ENCODE data around the gene ALX4. TPM values are rescaled to one million over a fixed set of nuclear protein-coding genes. Genes with fewer than 3 reads are reported as not detected.

The ALX4 gene
- total RNA-seq, 6 experiments from 2014 or later = not detected

DNA sequence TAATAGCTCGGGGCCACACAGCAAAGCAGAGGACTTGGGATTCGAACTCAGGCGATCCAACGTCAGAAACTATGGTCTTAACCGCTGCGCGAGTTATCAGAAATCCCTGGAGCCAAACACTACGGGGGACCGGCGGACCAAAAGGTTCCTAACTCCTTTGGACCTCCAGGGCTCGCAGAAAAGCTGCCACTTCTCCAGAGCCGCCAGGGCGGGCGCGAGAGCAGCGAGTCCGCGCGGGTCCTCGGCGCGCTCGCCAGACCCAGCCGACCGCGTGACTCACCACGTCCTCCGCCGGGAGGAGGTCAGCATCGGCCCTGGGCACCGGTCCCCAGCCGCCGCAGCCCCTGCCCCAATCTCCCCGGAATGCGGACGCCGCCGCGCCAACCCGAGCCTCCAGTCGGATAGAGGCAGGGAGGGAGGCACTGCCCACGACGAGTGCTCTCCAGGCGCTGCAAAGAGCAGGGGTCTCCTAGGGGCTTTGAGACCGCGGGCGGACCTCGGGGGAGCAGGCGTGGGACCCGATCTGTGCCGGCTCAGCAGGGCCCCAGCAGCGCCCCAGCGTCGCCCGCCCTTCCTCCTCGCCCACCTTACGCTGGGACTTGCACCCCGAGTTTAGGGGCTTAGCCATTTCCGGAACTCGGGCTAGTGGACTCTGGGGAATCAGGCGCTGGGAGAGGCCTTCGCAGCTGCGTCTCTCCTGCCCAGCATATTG, 6.2 kb upstream of the ALX4 start:
- no peak overlapping the region for H3K4me3 ChIP-seq
- DNase-seq (no peak), ATAC-seq (peak in 1 of 4 donors; percentile 49)
- intact Hi-C loops (cut with DNase I) = no loop called here
- TF ChIP-seq POLR2A (IDR thresholded peaks at IDR 0.05) = no peak
- TF ChIP-seq, protein P1, sequence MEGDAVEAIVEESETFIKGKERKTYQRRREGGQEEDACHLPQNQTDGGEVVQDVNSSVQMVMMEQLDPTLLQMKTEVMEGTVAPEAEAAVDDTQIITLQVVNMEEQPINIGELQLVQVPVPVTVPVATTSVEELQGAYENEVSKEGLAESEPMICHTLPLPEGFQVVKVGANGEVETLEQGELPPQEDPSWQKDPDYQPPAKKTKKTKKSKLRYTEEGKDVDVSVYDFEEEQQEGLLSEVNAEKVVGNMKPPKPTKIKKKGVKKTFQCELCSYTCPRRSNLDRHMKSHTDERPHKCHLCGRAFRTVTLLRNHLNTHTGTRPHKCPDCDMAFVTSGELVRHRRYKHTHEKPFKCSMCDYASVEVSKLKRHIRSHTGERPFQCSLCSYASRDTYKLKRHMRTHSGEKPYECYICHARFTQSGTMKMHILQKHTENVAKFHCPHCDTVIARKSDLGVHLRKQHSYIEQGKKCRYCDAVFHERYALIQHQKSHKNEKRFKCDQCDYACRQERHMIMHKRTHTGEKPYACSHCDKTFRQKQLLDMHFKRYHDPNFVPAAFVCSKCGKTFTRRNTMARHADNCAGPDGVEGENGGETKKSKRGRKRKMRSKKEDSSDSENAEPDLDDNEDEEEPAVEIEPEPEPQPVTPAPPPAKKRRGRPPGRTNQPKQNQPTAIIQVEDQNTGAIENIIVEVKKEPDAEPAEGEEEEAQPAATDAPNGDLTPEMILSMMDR (IDR thresholded peaks at IDR 0.05) = no peak
- H3K4me1 ChIP-seq = peaks cover 0 to 14% (median 0%) of the 10 kb centered on the region in 4 donors
- no peak overlapping the region for H3K27ac ChIP-seq
- no peaks in the 10 kb centered on the region for H3K36me3 ChIP-seq
- no peaks in the 10 kb centered on the region for H3K9me3 ChIP-seq
- peaks cover 0 to 43% of the 10 kb centered on the region in 2 donors for H3K27me3 ChIP-seq
- 4% methylated on average over 9 of the region's 63 CpGs for WGBS (ENCODE audit: insufficient coverage, low coverage, low lambda C conversion rate, missing lambda C conversion rate)

DNA sequence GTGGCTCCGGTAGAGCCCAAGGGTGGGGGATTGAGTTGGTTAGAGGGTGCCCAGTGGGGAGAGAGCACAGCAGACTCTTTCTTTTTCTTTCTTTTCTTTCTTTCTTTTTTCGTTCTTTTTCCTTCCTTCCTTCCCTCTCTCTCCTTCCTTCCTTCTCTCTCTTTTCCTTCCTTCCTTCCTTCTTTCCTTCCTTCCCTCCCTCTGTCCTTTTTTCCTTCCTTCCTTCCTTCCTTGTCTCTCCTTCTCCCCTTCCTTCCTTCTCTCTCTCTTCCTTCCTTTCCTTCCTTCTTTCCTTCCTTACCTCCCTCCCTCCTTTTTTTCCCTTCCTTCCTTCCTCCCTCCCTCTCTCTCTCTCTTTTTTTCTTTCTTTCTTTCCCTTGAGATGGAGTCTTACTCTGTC, 4.8 kb upstream of the ALX4 start:
- Histone ChIP-seq H3K4me3 (no peak overlapping the region), H3K4me1 (peaks cover 0 to 21% (median 0%) of the 10 kb centered on the region in 4 donors), H3K9me3 (no peaks in the 10 kb centered on the region), H3K36me3 (no peaks in the 10 kb centered on the region), H3K27me3 (peaks cover 0 to 55% of the 10 kb centered on the region in 2 donors), H3K27ac (no peak overlapping the region)
- WGBS (ENCODE audit: insufficient coverage, low coverage, low lambda C conversion rate, missing lambda C conversion rate) = 12% methylated on average over 2 of the region's 2 CpGs
- intact Hi-C loops (cut with DNase I) = no loop called here
- no peak for TF ChIP-seq POLR2A (IDR thresholded peaks at IDR 0.05)
- TF ChIP-seq, protein P1 (IDR thresholded peaks at IDR 0.05) = no peak
- ATAC-seq (no peak), DNase-seq (no peak)

DNA sequence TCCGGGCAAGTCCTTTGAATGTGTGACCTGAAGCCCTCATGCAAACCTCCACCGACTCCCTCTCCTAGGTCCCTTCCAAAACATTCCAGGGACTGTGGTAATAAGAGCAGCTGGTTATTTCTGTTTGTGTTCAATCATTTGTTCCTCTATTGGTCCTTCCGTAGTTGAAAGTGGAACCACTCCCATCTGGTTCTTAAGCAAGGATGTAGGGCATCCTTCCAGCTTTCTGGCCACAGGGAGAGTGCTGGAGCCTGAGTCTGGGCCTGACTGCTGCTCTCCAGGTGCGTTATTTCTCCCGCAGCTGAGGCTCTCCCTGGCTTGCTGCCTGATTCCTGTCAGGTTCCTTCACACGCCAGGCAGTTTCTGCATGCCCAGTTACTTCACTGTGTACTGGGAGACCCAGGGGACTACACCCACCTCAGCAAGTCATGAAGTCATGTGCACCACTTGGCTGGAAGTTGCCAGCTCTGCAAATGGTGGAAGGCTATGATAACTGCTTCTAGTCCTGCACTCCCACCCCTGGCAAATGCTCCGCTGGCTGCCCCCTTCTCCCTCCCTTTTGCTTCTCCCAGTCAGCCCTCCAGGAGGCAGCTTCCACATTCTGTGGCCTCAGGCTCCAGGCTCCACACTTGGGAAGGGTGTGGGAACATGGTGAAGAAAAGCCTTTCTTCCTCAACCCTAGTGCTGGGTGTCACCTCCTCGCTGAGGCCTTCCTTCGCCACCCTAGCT, 4.0 kb upstream of the ALX4 start:
- H3K27ac ChIP-seq = no peak overlapping the region
- no peaks in the 10 kb centered on the region for H3K9me3 ChIP-seq
- 7% methylated on average over 9 of the region's 9 CpGs for WGBS (ENCODE audit: insufficient coverage, low coverage, low lambda C conversion rate, missing lambda C conversion rate)
- H3K36me3 ChIP-seq = no peaks in the 10 kb centered on the region
- peaks cover 0 to 60% of the 10 kb centered on the region in 2 donors for H3K27me3 ChIP-seq
- DNase-seq (no peak), ATAC-seq (no peak)
- intact Hi-C loops (cut with DNase I) = no loop called here
- no peak for TF ChIP-seq POLR2A (IDR thresholded peaks at IDR 0.05)
- TF ChIP-seq, protein P1 (IDR thresholded peaks at IDR 0.05) = no peak
- peaks cover 0 to 27% (median 0%) of the 10 kb centered on the region in 4 donors for H3K4me1 ChIP-seq
- no peak overlapping the region for H3K4me3 ChIP-seq

DNA sequence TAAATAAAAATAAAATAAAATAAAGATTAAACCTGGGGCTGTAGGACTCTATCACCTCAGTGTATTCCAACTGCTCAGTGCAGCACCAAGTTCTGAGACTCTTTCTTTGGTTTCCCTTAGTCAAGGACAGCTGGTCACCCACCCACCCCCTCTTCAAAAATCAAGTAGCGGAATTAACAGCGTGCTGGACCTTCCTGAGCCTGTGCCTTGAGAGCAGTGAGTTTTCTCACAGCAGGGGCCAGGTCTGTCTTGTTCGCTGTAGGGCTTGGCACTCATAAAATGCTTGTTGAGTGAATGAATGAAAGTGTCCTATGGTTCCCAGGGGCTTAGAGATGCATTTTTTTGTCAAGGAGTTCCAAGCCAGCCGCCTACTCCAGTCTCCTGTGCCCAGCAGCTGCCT, 2.9 kb upstream of the ALX4 start:
- intact Hi-C loops (cut with DNase I) = no loop called here
- peaks cover 0 to 50% of the 10 kb centered on the region in 2 donors for H3K27me3 ChIP-seq
- DNase-seq = no peak
- H3K36me3 ChIP-seq = no peaks in the 10 kb centered on the region
- no peak for TF ChIP-seq POLR2A (IDR thresholded peaks at IDR 0.05)
- TF ChIP-seq, protein P1 (IDR thresholded peaks at IDR 0.05) = no peak
- no peak overlapping the region for H3K4me3 ChIP-seq
- ATAC-seq = no peak
- 11% methylated on average over 3 of the region's 4 CpGs for WGBS (ENCODE audit: insufficient coverage, low coverage, low lambda C conversion rate, missing lambda C conversion rate)
- peaks cover 0 to 27% (median 0%) of the 10 kb centered on the region in 4 donors for H3K4me1 ChIP-seq
- H3K9me3 ChIP-seq = no peaks in the 10 kb centered on the region
- H3K27ac ChIP-seq = no peak overlapping the region
